CD4-positive, CD25-positive, alpha-beta regulatory T cell (primary cell): ENCODE measurements around the gene TRIM50. TPM values are rescaled to one million over a fixed set of nuclear protein-coding genes. Genes with fewer than 3 reads are reported as not detected.
"Not testable (repeated sequence)": the region's sequence is repeated elsewhere in the genome, so short reads cannot be mapped to it uniquely, and the experiment has no call there.

Source experiments
- ATAC-seq, 2 donors: fragments of 150-1000 bp; cut with Tn5 transposase; one replicate each; pipeline ENCODE4 v1.10.0; 2021; ENCODE audit warnings: low read depth in 2 of 2, moderate number of reproducible peaks in 2 of 2, moderate library complexity in 1 of 2
- DNase-seq, 3 donors: peaks; one replicate each; pipeline versions ENCODE4 v3.0.0 to v3.0.0-alpha.2; 2012 to 2022; ENCODE audit warnings: mixed read lengths in 1 of 3
- H3K27ac ChIP-seq: one replicate; pipeline ENCODE4 v1.7.0; 2013; ENCODE audit warnings: mild to moderate bottlenecking, low read length; ENCODE audit not compliant: insufficient read depth, poor library complexity, severe bottlenecking
- H3K27me3 ChIP-seq: one replicate; pipeline ENCODE4 v1.7.0; 2013; ENCODE audit warnings: low read length; ENCODE audit not compliant: control insufficient read depth, insufficient read depth
- H3K36me3 ChIP-seq: one replicate; pipeline ENCODE4 v1.7.0; 2013; ENCODE audit warnings: mild to moderate bottlenecking, low read length, moderate library complexity; ENCODE audit not compliant: control insufficient read depth, insufficient read depth
- H3K4me1 ChIP-seq: 2 replicates; pipeline ENCODE4 v1.7.0; 2013; ENCODE audit warnings: mild to moderate bottlenecking, low read length; ENCODE audit not compliant: insufficient read depth, control insufficient read depth, poor library complexity, severe bottlenecking
- H3K4me3 ChIP-seq: one replicate; pipeline ENCODE4 v1.7.0; 2013; ENCODE audit warnings: low read depth, mild to moderate bottlenecking, low read length, moderate library complexity
- H3K9me3 ChIP-seq, 2 experiments: 1 replicate in 1 of 2; 2 replicates in 1 of 2; pipeline ENCODE4 v1.7.0; 2013; ENCODE audit warnings: low read length in 2 of 2, mild to moderate bottlenecking in 1 of 2, moderate library complexity in 1 of 2; ENCODE audit not compliant: control insufficient read depth in 2 of 2
- H3K27ac Mint-ChIP-seq, 3 donors: one replicate each; pipeline ENCODE4 v1.8.0; 2020 to 2022; ENCODE audit warnings: mild to moderate bottlenecking in 3 of 3, mixed read lengths in 3 of 3, moderate library complexity in 2 of 3
- H3K27me3 Mint-ChIP-seq: one replicate; pipeline ENCODE4 v1.8.0; 2022; ENCODE audit warnings: mild to moderate bottlenecking, mixed read lengths
- H3K36me3 Mint-ChIP-seq: one replicate; pipeline ENCODE4 v1.8.0; 2020; ENCODE audit warnings: mixed read lengths
- H3K4me1 Mint-ChIP-seq, 4 donors: one replicate each; pipeline ENCODE4 v1.8.0; 2020 to 2022; ENCODE audit warnings: mixed read lengths in 4 of 4, mild to moderate bottlenecking in 1 of 4
- H3K4me3 Mint-ChIP-seq, 4 donors: one replicate each; pipeline ENCODE4 v1.8.0; 2020 to 2022; ENCODE audit warnings: mild to moderate bottlenecking in 4 of 4, mixed read lengths in 4 of 4, moderate library complexity in 3 of 4
- H3K9me3 Mint-ChIP-seq, 7 donors: one replicate each; pipeline ENCODE4 v1.8.0; 2020 to 2022; ENCODE audit warnings: mixed read lengths in 7 of 7, mild to moderate bottlenecking in 3 of 7, moderate library complexity in 2 of 7
- polyA plus RNA-seq, 4 donors: library from polyadenylated mRNA; unstranded; fragments of 300-500 nt; fragmentation: Illumina TruSeq; gene quantifications; one replicate each; pipeline ENCODE4 v1.2.3, GENCODE V29; 2021
- total RNA-seq: library from RNA; stranded (reverse); gene quantifications from one replicate; pipeline ENCODE4 v1.2.3, GENCODE V29; 2022

The TRIM50 gene
- total RNA-seq = not detected
- not detected for polyA plus RNA-seq

- H3K4me1 Mint-ChIP-seq = peaks cover 0 to 14% (median 7%) of the 10 kb centered on the region in 4 donors
- H3K36me3 ChIP-seq, H3K27me3 ChIP-seq, H3K4me3 ChIP-seq, H3K27me3 Mint-ChIP-seq, H3K36me3 Mint-ChIP-seq, ATAC-seq, H3K9me3 Mint-ChIP-seq, H3K27ac ChIP-seq, H3K4me1 ChIP-seq, DNase-seq, H3K9me3 ChIP-seq: not testable (repeated sequence)
- peak within 1 kb of the TSS in 1 of 4 donors; percentile 43 for H3K4me3 Mint-ChIP-seq
- peak within 1 kb of the TSS in 2 of 3 donors; percentile 42 to 76 for H3K27ac Mint-ChIP-seq
These were observed at the start of gene TRIM50, which contains the start of gene FKBP6 for GRCh38 chr7:73327922-73328321. TRIM50 (minus strand) TSS chr7:73328082; CDS start chr7:73324787, 3,295 bp downstream. FKBP6 (plus strand) TSS chr7:73328161; CDS start chr7:73328429, 268 bp downstream.

GRCh38 chr7:73376671-73377412 is 49.0 kb upstream of the TRIM50 start:
- Histone ChIP-seq H3K27me3 (no peaks in the 10 kb centered on the region), H3K9me3 (no peaks in the 10 kb centered on the region), H3K27ac (no peak overlapping the region), H3K36me3 (no peaks in the 10 kb centered on the region), H3K4me3 (no peak overlapping the region), H3K4me1 (no peaks in the 10 kb centered on the region)
- Mint-ChIP-seq H3K36me3 (no peaks in the 10 kb centered on the region), H3K4me3 (peak overlapping the region in 1 of 4 donors; percentile 38), H3K9me3 (peaks cover 0 to 2% (median 0%) of the 10 kb centered on the region in 7 donors), H3K27ac (no peak overlapping the region), H3K27me3 (peaks cover 40% of the 10 kb centered on the region), H3K4me1 (peaks cover 0 to 4% (median 0%) of the 10 kb centered on the region in 4 donors)
- DNase-seq = no peak
- no peak for ATAC-seq

- not testable (repeated sequence) for H3K4me1 ChIP-seq, H3K4me1 Mint-ChIP-seq, H3K4me3 ChIP-seq, DNase-seq, H3K36me3 ChIP-seq, H3K27ac ChIP-seq, H3K9me3 Mint-ChIP-seq, H3K27ac Mint-ChIP-seq, H3K4me3 Mint-ChIP-seq, H3K9me3 ChIP-seq, H3K27me3 ChIP-seq, ATAC-seq, H3K36me3 Mint-ChIP-seq
- peaks cover 35% of the 10 kb centered on the region for H3K27me3 Mint-ChIP-seq
These were observed 48.4 kb upstream of the TRIM50 start for GRCh38 chr7:73376262-73376661.

- no peak overlapping the region for H3K4me3 ChIP-seq
- H3K27me3 ChIP-seq = no peaks in the 10 kb centered on the region
- H3K4me1 Mint-ChIP-seq = peaks cover 0 to 6% (median 0%) of the 10 kb centered on the region in 4 donors
- no peak overlapping the region for H3K27ac ChIP-seq
- no peaks in the 10 kb centered on the region for H3K4me1 ChIP-seq
- no peaks in the 10 kb centered on the region for H3K36me3 ChIP-seq
- ATAC-seq = no peak
- peaks cover 0 to 5% (median 0%) of the 10 kb centered on the region in 7 donors for H3K9me3 Mint-ChIP-seq
- no peaks in the 10 kb centered on the region for H3K36me3 Mint-ChIP-seq
- no peak overlapping the region for H3K27ac Mint-ChIP-seq
- no peak overlapping the region for H3K4me3 Mint-ChIP-seq
- H3K9me3 ChIP-seq = no peaks in the 10 kb centered on the region
- H3K27me3 Mint-ChIP-seq = peaks cover 31% of the 10 kb centered on the region
- no peak for DNase-seq
These were observed 45.9 kb upstream of the TRIM50 start for GRCh38 chr7:73373741-73374140.

GRCh38 chr7:73369622-73370021 is 41.7 kb upstream of the TRIM50 start:
- H3K27ac ChIP-seq = no peak overlapping the region
- no peaks in the 10 kb centered on the region for H3K36me3 ChIP-seq
- no peak for ATAC-seq
- Mint-ChIP-seq H3K4me1 (peaks cover 0 to 3% (median under 1%) of the 10 kb centered on the region in 4 donors), H3K9me3 (peaks cover 0 to 5% (median 0%) of the 10 kb centered on the region in 7 donors), H3K36me3 (no peaks in the 10 kb centered on the region), H3K27ac (peak overlapping the region in 1 of 3 donors; percentile 21), H3K27me3 (peaks cover 9% of the 10 kb centered on the region), H3K4me3 (no peak overlapping the region)
- H3K4me3 ChIP-seq = no peak overlapping the region
- no peaks in the 10 kb centered on the region for H3K4me1 ChIP-seq
- no peaks in the 10 kb centered on the region for H3K27me3 ChIP-seq
- no peak for DNase-seq
- H3K9me3 ChIP-seq = no peaks in the 10 kb centered on the region

- ATAC-seq = no peak
- no peaks in the 10 kb centered on the region for H3K9me3 ChIP-seq
- H3K4me1 ChIP-seq = no peaks in the 10 kb centered on the region
- Mint-ChIP-seq H3K4me1 (peaks cover 0 to 3% (median under 1%) of the 10 kb centered on the region in 4 donors), H3K27ac (peak overlapping the region in 1 of 3 donors; percentile 21), H3K27me3 (peaks cover 4% of the 10 kb centered on the region), H3K4me3 (no peak overlapping the region), H3K9me3 (peaks cover 0 to 3% (median 0%) of the 10 kb centered on the region in 7 donors), H3K36me3 (no peaks in the 10 kb centered on the region)
- H3K27me3 ChIP-seq = no peaks in the 10 kb centered on the region
- DNase-seq = no peak
- H3K4me3 ChIP-seq = no peak overlapping the region
- no peaks in the 10 kb centered on the region for H3K36me3 ChIP-seq
- no peak overlapping the region for H3K27ac ChIP-seq
These were observed 41.1 kb upstream of the TRIM50 start for GRCh38 chr7:73369009-73369408.

GRCh38 chr7:73366990-73367389 is 39.1 kb upstream of the TRIM50 start:
- Mint-ChIP-seq H3K4me3 (no peak overlapping the region), H3K4me1 (peaks cover 0 to 3% (median under 1%) of the 10 kb centered on the region in 4 donors)

GRCh38 chr7:73366127-73366526 is 38.2 kb upstream of the TRIM50 start:
- Mint-ChIP-seq H3K27me3 (peaks cover 8% of the 10 kb centered on the region), H3K4me1 (peaks cover 0 to 3% (median under 1%) of the 10 kb centered on the region in 4 donors), H3K27ac (no peak overlapping the region), H3K4me3 (no peak overlapping the region), H3K9me3 (peaks cover 0 to 3% (median 0%) of the 10 kb centered on the region in 7 donors), H3K36me3 (no peaks in the 10 kb centered on the region)
- ATAC-seq = no peak
- no peaks in the 10 kb centered on the region for H3K36me3 ChIP-seq
- no peak overlapping the region for H3K4me3 ChIP-seq
- no peak overlapping the region for H3K27ac ChIP-seq
- DNase-seq = no peak
- H3K27me3 ChIP-seq = no peaks in the 10 kb centered on the region
- H3K4me1 ChIP-seq = no peaks in the 10 kb centered on the region
- H3K9me3 ChIP-seq = no peaks in the 10 kb centered on the region

More at GRCh38 chr7:73366990-73367389, 39.1 kb upstream of the TRIM50 start:
- H3K27me3 ChIP-seq = no peaks in the 10 kb centered on the region
- no peaks in the 10 kb centered on the region for H3K36me3 Mint-ChIP-seq
- H3K9me3 ChIP-seq = no peaks in the 10 kb centered on the region
- no peaks in the 10 kb centered on the region for H3K4me1 ChIP-seq
- H3K36me3 ChIP-seq = no peaks in the 10 kb centered on the region
- DNase-seq (no peak), ATAC-seq (no peak)
- no peak overlapping the region for H3K4me3 ChIP-seq
- H3K27me3 Mint-ChIP-seq = peaks cover 8% of the 10 kb centered on the region
- no peak overlapping the region for H3K27ac ChIP-seq
- no peak overlapping the region for H3K27ac Mint-ChIP-seq
- H3K9me3 Mint-ChIP-seq = peaks cover 0 to 3% (median 0%) of the 10 kb centered on the region in 7 donors
